GM12801 (cell line): ENCODE measurements around the gene CNKSR3.

Experiments used
- CTCF ChIP-seq: IDR thresholded peaks from one replicate; pipeline ENCODE4 v1.5.1; 2011; ENCODE audit warnings: control low read depth; ENCODE audit not compliant: insufficient read length; ENCODE audit errors: extremely low read depth

Gene CNKSR3

GRCh38 chr6:154522576-154522975 is 12.1 kb upstream of the CNKSR3 start:
- TF ChIP-seq CTCF, result no peak

GRCh38 chr6:154521412-154521811 is 10.9 kb upstream of the CNKSR3 start:
- no peak for TF ChIP-seq CTCF

- TF ChIP-seq CTCF, result no peak
These were observed 9.8 kb upstream of the CNKSR3 start for GRCh38 chr6:154520280-154520679.

GRCh38 chr6:154518396-154518795 is 7.9 kb upstream of the CNKSR3 start:
- TF ChIP-seq CTCF, result no peak

- TF ChIP-seq CTCF, result no peak
These were observed 5.8 kb upstream of the CNKSR3 start for GRCh38 chr6:154516276-154516675.

GRCh38 chr6:154515826-154516225 is 5.3 kb upstream of the CNKSR3 start:
- TF ChIP-seq CTCF, result no peak

GRCh38 chr6:154514481-154514880 is 4.0 kb upstream of the CNKSR3 start:
- TF ChIP-seq CTCF, result no peak
